Gastroesophageal sphincter (tissue), 4 donors: Measurements from ENCODE around the gene RAB3IL1. TPM values are rescaled to one million over a fixed set of nuclear protein-coding genes. Genes with fewer than 3 reads are reported as not detected.

Source experiments
- ATAC-seq: fragments of 150-250 bp; one replicate; pipeline ENCODE4 v1.9.1; 2016; ENCODE audit warnings: mild to moderate bottlenecking, moderate library complexity
- H3K27ac ChIP-seq, 4 donors: fragments of 200-600 bp; sonication (generic) in 3 of 4; 1 replicate in 3 of 4; 2 replicates in 1 of 4; pipeline ENCODE4 v1.5.1; 2016 to 2019
- H3K27me3 ChIP-seq: fragments of 200-600 bp; sonication (generic); one replicate; pipeline ENCODE4 v1.5.1; 2019
- H3K36me3 ChIP-seq, 2 donors: fragments of 200-600 bp; sonication (generic); one replicate each; pipeline ENCODE4 v1.5.1; 2019; ENCODE audit warnings: control low read depth in 1 of 2
- H3K4me1 ChIP-seq, 3 donors: fragments of 200-600 bp; sonication (generic); 1 replicate in 2 of 3; 2 replicates in 1 of 3; pipeline ENCODE4 v1.5.1; 2016 to 2019; ENCODE audit warnings: control low read depth in 2 of 3
- H3K4me3 ChIP-seq, 2 donors: fragments of 200-600 bp; sonication (generic); one replicate each; pipeline ENCODE4 v1.5.1; 2019; ENCODE audit warnings: mild to moderate bottlenecking in 1 of 2, moderate library complexity in 1 of 2
- H3K9me3 ChIP-seq, 3 donors: fragments of 200-600 bp; sonication (generic); one replicate each; pipeline ENCODE4 v1.5.1; 2017 to 2019; ENCODE audit warnings: control low read depth in 2 of 3
- CTCF ChIP-seq, 4 experiments: fragments of 200-600 bp in 2 of 4; fragments of 450-650 bp in 2 of 4; sonication (generic) in 1 of 4; IDR thresholded peaks; one replicate each; pipeline ENCODE4 v1.5.1; 2017 to 2019; ENCODE audit warnings: antibody characterized with exemption in 4 of 4, mild to moderate bottlenecking in 2 of 4, moderate library complexity in 2 of 4
- EP300 ChIP-seq: sonication (generic); formaldehyde crosslinking; IDR thresholded peaks from one replicate; pipeline ENCODE4 v1.6.1; 2017; ENCODE audit warnings: antibody characterized with exemption, mild to moderate bottlenecking
- POLR2A ChIP-seq, 2 donors: fragments of 450-650 bp; IDR thresholded peaks; one replicate each; pipeline ENCODE4 v1.6.1; 2017; ENCODE audit warnings: antibody characterized with exemption in 2 of 2, mild to moderate bottlenecking in 2 of 2, moderate library complexity in 1 of 2
- POLR2AphosphoS5 ChIP-seq: sonication (generic); formaldehyde crosslinking; IDR thresholded peaks from one replicate; pipeline ENCODE4 v1.6.1; 2017; ENCODE audit warnings: antibody characterized with exemption
- whole genome bisulfite sequencing, 2 donors: methylation state at CpG; one replicate each; pipeline ENCODE4 v1.1.5; 2018; ENCODE audit warnings: low coverage in 1 of 2; 5-methylcytosine and 5-hydroxymethylcytosine counted together
- total RNA-seq, 4 donors: library from RNA; depleted of rRNA; stranded (reverse); fragments of >200 nt; gene quantifications; one replicate each; pipeline ENCODE4 v1.1.0, GENCODE V29; 2016

RAB3IL1 gene
- total RNA-seq, 4 donors from 2014 or later, result 11.5 to 22.1 (median 14.7) TPM

GRCh38 chr11:61855939-61856680 is 61.3 kb downstream of the RAB3IL1 start:
- TF ChIP-seq POLR2A (IDR thresholded peaks at IDR 0.05), result no peak
- no peak for TF ChIP-seq POLR2AphosphoS5
- no peak for TF ChIP-seq EP300
- TF ChIP-seq CTCF (IDR thresholded peaks at IDR 0.05), result no peak
- ATAC-seq, result no peak
- Histone ChIP-seq H3K9me3 (no peaks in the 10 kb centered on the region), H3K27me3 (no peaks in the 10 kb centered on the region), H3K4me3 (no peak overlapping the region), H3K4me1 (peaks cover 0 to 23% (median 0%) of the 10 kb centered on the region in 3 donors), H3K27ac (no peak overlapping the region), H3K36me3 (peaks cover 0 to 94% of the 10 kb centered on the region in 2 donors)
- WGBS, 2 donors, result 84 to 90% methylated on average over 2 to 4 of the region's 12 CpGs

- no peak for ATAC-seq
- Histone ChIP-seq H3K27me3 (no peaks in the 10 kb centered on the region), H3K4me3 (no peak overlapping the region), H3K27ac (no peak overlapping the region), H3K9me3 (no peaks in the 10 kb centered on the region), H3K4me1 (peaks cover 0 to 17% (median 0%) of the 10 kb centered on the region in 3 donors), H3K36me3 (peaks cover 0 to 94% of the 10 kb centered on the region in 2 donors)
- TF ChIP-seq EP300 (no peak), POLR2AphosphoS5 (no peak), POLR2A (IDR thresholded peaks at IDR 0.05) (no peak), CTCF (IDR thresholded peaks at IDR 0.05) (no peak)
- WGBS, 2 donors, result no CpG with 5 or more reads among the region's 14 CpGs
Observed at GRCh38 chr11:61854966-61855714, 62.2 kb downstream of the RAB3IL1 start.

- Histone ChIP-seq H3K4me1 (peaks cover 0 to 15% (median 0%) of the 10 kb centered on the region in 3 donors), H3K36me3 (peaks cover 0 to 94% of the 10 kb centered on the region in 2 donors), H3K9me3 (no peaks in the 10 kb centered on the region), H3K27me3 (no peaks in the 10 kb centered on the region), H3K27ac (peak overlapping the region in 1 of 4 donors; percentile 22), H3K4me3 (no peak overlapping the region)
- no peak for ATAC-seq
- no peak for TF ChIP-seq CTCF (IDR thresholded peaks at IDR 0.05)
- TF ChIP-seq EP300, result no peak
- TF ChIP-seq POLR2AphosphoS5, result no peak
- TF ChIP-seq POLR2A (IDR thresholded peaks at IDR 0.05), result no peak
- 100% methylated on average over 1 of the region's 17 CpGs; no CpG with 5 or more reads in 1 of the 2 donors for WGBS, 2 donors
Observed at GRCh38 chr11:61854206-61854895, 63.0 kb downstream of the RAB3IL1 start.

GRCh38 chr11:61853698-61854169 is 63.6 kb downstream of the RAB3IL1 start:
- ATAC-seq, result no peak
- Histone ChIP-seq H3K4me3 (no peak overlapping the region), H3K9me3 (no peaks in the 10 kb centered on the region), H3K27me3 (no peaks in the 10 kb centered on the region), H3K27ac (peak overlapping the region in 1 of 4 donors; percentile 27), H3K36me3 (peaks cover 0 to 94% of the 10 kb centered on the region in 2 donors), H3K4me1 (peaks cover 0 to 15% (median 0%) of the 10 kb centered on the region in 3 donors)
- TF ChIP-seq CTCF (IDR thresholded peaks at IDR 0.05), result no peak
- TF ChIP-seq EP300, result no peak
- TF ChIP-seq POLR2AphosphoS5, result no peak
- no peak for TF ChIP-seq POLR2A (IDR thresholded peaks at IDR 0.05)
- WGBS, 2 donors, result 60 to 80% methylated on average over 1 to 3 of the region's 13 CpGs
